Pericardium fibroblast (primary cell): ENCODE results near the gene CASTOR1. TPM values are rescaled to one million over a fixed set of nuclear protein-coding genes. Genes with fewer than 3 reads are reported as not detected.

ENCODE experiments used
- total RNA-seq: library from RNA; depleted of rRNA; stranded (reverse); fragments of >200 nt; gene quantifications from 2 replicates; pipeline ENCODE4 v1.2.3, GENCODE V29; 2015

CASTOR1 gene
- 24.3 and 42.6 TPM in 2 replicates for total RNA-seq

GRCh38 chr22:30289141-30289979 lies at the start of gene CASTOR1:
Gene CASTOR1, minus strand, starts transcription at chr22:30289505. Its CDS starts 8 bp downstream, at chr22:30289497.

GRCh38 chr22:30326706-30327362 lies 37.5 kb upstream of the CASTOR1 start, which contains the start of gene TBC1D10A:
Gene TBC1D10A, minus strand, starts transcription at chr22:30326941. Its CDS starts 60 bp downstream, at chr22:30326881.

GRCh38 chr22:30266445-30267381 lies 22.6 kb downstream of the CASTOR1 start, which contains the start of gene OSM:
Gene OSM, minus strand, starts transcription at chr22:30266851. Its CDS starts 52 bp downstream, at chr22:30266799.

GRCh38 chr22:30245985-30246813 lies 43.1 kb downstream of the CASTOR1 start, which contains the start of gene LIF:
Gene LIF, minus strand, starts transcription at chr22:30246759. Its CDS starts 64 bp downstream, at chr22:30246695.

Other genes with a start within 250 kb of the CASTOR1 start
- not detected in 2 replicates for gene HORMAD2, start 209.0 kb downstream of the CASTOR1 start, total RNA-seq
- gene LIF, start 42.7 kb downstream of the CASTOR1 start, total RNA-seq = 0.26 and 1.6 TPM in 2 replicates
- gene OSM, start 22.7 kb downstream of the CASTOR1 start, total RNA-seq = not detected in 2 replicates
- 10.9 and 27.8 TPM in 2 replicates for gene TBC1D10A, start 37.4 kb upstream of the CASTOR1 start, total RNA-seq
- gene SF3A1, start 67.4 kb upstream of the CASTOR1 start, total RNA-seq = 25.2 and 32.3 TPM in 2 replicates
- gene CCDC157, start 67.5 kb upstream of the CASTOR1 start, total RNA-seq = 0.17 and 3.2 TPM in 2 replicates
- 17.5 and 25.2 TPM in 2 replicates for gene RNF215, start 97.9 kb upstream of the CASTOR1 start, total RNA-seq
- 4.0 and 5.0 TPM in 2 replicates for gene SEC14L2, start 107.5 kb upstream of the CASTOR1 start, total RNA-seq
- 3.3 and 14.2 TPM in 2 replicates for gene MTFP1, start 136.3 kb upstream of the CASTOR1 start, total RNA-seq
- not detected in 2 replicates for gene SEC14L3, start 182.5 kb upstream of the CASTOR1 start, total RNA-seq
- gene SEC14L4, start 216.2 kb upstream of the CASTOR1 start, total RNA-seq = not detected in 2 replicates